ENCODE measurements around the gene TMEM115. TPM values are rescaled to one million over a fixed set of nuclear protein-coding genes. Genes with fewer than 3 reads are reported as not detected.

TMEM115 gene
- polyA plus RNA-seq, 3 donors = 38.7 to 50.1 (median 45.9) TPM

DNA sequence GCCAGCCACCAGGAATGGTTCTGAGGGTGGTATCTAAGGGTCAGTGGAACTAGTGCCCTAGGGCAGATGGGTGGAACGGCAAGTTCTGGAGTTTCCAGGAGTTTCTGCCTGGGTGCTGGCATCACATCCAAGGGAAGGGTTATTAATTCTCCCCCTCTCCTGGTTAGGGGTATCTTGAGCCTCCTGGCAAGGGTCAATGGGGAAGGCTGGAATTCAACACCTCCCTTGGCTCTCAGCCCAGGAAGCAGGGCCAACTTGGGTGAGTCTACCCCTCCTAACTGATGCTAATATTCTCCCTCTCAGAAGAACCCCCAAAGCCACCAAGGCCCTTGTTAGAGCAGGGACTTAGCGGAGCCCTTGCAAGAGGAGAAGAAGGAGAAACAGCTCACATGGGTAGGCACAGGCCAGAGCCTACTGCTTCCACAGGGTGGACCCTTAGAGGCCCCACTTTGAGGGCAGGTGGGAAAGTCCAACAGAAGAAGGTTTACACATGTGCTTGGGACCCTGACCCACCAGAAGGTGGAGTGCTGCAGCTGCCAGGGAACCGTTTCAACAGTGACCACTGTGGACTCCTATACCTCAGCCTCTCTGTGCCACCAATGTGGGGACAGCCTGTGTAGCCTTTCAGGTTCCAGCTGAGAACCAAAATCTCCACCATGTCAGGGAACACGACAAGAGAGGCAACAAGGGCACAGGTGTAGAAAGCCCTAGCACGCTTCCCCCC is 3.3 kb downstream of the TMEM115 start:
- DNase-seq = no peak

DNA sequence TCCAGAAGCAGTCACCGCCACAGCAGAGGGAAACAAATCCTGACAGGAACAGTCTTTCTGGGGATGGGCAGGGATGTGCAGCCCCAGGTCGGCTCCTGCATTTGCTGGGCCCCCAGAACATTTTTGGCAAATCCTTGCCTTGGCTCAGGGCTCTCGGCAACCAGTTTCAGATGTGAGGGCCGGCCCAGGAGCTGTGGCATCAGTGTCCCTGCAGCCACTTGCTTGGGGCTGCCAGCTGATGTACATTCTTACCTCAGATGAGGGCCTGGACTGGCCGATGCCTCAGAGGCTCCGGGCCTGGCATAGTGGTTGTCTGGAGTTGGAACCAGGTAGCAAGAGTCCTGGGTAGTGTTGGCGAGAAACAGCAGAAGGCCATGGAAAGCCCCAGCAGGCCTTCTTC is 4.5 kb downstream of the TMEM115 start:
- no peak for DNase-seq

DNA sequence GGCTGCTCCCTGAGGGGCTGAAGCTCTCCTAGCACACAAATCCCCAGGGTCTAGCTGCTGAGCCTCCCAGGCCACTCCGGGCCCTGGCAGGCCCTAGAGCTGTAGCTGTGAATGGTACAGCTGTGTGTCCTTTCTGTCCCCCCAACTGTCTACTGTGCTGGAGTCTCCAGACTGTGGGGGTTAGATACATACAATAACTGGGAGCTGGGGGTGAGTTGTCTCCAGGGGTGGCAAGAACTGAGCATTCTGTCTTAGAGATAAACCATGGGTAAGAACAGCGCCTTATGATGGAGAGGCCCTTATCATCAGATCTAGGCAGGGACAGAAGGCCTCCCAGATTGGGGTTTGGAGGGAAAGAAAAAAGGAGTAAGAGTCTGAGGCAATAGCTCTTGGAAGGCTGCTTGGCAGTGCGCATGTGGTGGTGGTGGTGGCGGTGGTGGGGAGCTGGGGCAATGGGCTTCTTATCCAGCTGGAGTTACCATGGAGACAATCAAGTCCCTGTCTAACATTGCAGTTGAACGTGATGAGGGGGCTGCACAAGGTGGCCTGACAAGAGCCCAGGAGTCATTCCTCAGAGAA is 5.0 kb downstream of the TMEM115 start:
- DNase-seq = no peak

DNA sequence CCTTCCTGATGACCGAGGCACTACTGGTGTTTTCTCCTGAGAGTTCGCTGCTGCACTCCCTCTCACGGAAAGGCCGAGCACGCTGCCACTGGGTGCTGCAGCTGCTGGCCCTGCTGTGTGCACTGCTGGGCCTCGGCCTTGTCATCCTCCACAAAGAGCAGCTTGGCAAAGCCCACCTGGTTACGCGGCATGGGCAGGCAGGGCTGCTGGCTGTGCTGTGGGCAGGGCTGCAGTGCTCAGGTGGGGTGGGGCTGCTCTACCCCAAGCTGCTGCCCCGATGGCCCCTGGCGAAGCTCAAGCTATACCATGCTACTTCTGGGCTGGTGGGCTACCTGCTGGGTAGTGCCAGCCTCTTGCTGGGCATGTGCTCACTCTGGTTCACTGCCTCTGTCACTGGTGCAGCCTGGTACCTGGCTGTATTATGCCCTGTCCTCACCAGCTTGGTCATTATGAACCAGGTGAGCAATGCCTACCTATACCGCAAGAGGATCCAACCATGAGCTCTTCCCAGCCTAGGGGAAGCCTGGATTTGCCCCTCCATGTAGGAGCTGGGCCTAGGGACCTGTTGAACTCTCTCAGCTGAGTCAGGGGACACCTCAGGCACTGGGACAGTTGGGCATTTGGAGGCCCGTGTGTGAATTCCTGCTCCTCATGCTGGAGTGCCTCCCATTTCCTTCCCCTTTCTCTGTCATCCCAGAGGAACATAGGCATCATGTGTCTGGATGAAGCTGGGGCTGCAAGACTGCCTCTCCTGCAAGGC is 5.9 kb downstream of the TMEM115 start:
- no peak for DNase-seq

DNA sequence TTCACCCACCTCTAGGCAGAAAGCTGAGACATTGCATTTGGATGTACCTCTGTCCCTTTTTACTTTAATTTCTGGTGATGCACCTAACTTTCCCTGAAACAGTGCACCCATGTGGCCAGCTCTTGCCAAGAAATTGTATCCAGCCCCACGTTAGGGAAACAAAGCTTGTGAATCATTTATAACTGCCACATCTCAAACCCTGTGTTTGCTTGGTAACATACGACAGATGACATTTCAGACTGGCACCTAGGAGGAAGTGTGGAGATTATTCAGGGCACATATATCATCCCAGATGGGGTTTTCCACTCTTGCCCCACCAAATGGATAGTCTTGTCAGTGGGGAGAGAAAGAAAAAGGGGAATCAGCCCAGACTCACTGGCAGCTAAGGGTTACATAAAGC is 6.5 kb downstream of the TMEM115 start:
- DNase-seq = no peak

DNA sequence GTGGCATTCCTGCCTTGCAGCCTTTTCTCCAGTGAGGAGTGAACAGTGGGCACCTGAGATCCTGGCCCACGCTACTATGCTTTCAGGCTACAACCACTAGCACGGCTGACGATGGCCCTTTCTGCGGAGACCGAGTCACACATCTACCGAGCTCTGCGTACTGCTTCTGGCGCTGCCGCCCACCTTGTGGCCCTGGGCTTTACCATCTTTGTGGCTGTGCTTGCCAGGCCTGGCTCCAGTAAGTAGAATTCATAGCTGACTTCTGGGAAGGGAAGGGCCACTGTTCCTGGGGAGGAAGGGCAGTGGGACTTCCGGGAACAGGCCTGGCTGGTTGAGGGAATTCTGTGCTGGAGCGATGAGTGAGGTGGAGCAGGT is 8.0 kb downstream of the TMEM115 start:
- DNase-seq = no peak

DNA sequence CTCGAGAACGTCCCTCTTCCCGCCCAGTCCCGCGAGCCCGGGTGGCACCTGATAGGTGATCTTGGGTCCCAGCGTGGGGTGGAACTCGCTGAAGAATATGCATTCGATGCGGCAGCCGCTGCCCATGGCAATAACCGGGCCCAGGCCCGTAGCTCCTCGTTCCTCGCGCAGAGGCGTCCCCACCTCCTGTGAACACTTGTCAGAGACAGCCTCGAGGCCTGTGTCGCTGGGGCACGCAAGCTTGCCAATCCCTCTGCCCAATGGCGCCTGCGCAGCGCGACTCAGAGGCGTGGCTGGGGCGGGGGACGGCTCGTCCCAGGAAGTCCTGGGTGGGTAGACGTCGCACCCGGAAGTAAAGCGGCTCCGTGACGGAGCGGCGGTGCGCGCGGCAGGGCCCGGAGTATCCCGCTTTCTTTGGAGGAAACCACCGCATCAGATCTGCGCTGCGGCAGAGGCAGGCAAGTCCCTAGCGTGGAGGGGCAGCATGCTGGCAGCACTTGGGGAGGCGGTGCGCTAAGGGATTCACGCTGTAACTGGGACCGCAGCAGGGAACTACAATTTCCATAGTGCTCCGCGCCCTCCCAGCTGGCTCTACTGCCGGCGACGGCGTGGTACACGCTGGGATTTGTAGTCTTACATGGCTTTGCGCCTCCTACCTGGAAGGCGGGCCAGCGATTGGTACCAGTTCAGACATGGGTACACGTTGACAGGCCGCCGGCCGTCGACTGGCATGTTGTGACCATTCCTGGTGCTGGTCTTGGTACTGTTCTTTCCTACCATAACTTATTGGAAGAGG is 8.6 kb downstream of the TMEM115 start, which contains the start of the genes CYB561D2 and NPRL2:
TSS of gene CYB561D2 (plus strand) at position 336 of the 796 bp plus-strand sequence. CDS start 572 bp downstream, outside the sequence.
TSS of gene NPRL2 (minus strand) at position 249 of the 796 bp plus-strand sequence. CDS start at position 126, 123 bp downstream.
- DNase-seq = peak; percentile 92

DNA sequence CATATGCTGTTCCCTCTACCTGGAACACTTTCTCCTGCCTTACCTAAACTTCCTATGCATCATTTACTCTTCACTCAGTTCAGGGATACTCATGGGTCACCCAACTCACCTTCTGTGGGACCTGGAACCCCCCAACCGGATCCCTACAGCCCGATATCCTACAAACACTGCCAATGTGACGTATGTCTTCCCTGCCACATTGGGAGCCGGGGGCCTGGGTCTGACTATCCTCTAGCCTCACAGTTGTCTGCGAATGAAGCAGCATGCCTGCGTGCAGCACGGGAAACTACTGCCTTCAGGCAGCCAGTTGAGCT is 9.2 kb downstream of the TMEM115 start:
- no peak for DNase-seq

DNA sequence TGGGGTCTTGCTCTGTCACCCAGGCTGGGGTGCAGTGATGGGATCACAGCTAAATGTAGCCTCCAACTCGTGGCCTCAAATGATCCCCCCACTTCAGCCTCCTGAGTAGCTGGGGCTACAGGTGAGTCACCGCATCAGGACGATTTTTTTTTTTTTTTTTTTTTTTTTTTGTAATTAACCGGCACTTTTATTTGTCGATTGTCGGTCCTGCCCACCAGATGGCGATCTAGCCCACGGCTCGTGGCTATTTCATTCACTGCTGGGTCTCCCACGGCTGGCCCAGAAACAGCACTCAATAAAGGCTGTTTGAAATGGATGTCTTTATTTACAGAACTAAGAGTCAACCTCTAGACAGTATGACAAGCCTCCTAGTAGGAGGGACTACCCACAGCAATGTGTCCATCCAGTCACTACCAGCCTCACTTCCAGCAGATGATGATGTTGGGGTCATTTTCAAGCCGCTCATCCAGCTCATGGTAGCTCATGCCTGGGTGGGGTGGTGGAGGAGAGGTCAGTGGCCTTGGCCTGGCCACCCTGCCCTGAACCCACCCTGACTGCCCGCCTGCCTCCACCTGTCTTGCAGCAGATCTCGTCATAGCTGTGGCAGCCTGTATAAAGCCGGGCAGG is 12.0 kb downstream of the TMEM115 start:
- DNase-seq = no peak

DNA sequence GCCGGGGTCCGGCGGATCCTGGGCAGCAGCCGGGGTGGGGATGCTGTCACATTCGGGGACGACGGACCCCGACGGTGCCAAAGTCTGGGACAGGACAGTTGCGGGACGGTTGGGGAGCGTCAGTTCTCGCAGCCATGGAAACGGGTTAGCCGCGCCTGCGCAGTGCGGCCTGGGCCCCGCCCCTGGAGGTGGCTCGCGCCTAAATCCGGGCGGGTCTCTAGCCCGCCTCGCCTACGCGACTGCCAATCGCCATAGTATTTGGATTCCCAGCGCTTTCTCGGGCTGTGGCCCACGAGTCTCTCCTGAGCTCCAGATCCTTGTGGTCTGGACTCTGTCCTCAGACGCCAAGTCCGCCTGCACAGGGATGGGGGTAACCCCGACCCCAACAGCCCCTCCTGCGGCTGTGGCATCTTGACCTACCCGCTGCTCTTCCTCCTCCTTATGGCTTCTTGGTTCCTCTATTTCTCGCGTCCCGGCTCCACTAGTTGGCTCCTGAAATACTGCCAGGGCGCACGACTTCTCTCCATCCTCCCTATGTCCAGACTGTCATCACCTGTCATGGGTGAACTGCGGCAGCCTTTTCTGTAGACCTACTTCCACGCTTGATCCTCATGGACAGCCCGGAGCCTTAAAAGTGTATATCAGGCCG is 13.6 kb downstream of the TMEM115 start, which contains the start of gene ZMYND10:
TSS of gene ZMYND10 (minus strand) at position 147 of the 649 bp plus-strand sequence. CDS start 153 bp downstream, outside the sequence.
- DNase-seq = no peak

DNA sequence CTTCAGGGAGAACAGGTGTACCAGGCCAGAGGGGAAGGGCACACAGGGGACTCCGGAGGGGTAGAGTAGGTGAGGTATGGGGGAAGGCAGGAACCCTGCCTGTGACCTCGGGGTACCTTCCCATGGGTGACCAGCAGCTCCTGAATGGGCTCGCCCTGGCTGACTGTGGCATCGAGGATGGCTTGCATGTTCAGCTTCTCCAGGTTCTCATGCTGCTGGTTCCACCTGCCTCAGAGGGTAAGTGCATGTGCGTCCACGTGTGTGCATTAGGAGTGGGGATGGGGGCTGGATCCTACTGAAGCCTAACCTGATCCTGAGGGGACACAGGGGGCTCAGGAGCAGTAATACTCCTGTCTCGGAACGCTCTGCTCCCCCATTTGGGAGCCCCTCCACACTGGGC is 14.3 kb downstream of the TMEM115 start:
- DNase-seq = no peak

DNA sequence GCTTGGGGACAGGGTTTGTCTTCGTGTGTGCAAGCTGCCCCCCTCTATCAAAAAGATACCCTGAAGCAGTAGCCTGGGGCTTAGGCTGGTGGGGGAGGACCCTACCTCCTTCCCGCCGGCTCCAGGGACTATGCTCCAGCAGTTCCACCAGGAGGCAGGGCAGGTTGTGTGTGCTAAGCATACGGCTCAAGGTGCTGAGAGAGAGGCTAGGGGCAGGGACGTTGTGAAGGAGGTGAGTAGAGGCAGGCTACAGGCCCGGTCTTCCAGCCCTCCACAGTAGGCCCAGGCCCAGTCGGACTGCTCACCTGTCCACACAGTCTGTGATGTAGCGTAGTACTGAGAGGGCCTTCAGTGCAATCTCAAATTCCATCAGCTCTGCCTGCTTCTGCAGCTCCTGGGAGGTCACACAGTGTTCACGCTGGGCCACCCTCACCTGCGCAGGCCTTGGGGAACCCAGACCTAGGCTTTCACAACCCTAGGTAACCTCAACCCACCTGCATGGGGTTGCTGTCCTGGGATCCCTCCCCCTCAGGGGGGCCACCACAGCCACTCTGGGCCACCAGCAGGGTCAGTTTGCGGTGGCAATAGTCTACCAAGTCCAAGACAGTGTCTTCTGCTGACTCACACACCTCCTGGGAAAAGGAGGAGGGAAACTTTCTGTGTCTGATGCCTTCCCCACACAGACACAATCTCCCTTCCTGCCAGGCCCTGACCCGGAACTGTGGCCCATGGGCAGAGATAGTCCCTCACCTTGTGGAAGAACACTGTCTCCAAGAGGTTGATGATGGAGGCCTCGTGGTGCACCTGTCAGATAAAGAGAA is 16.3 kb downstream of the TMEM115 start:
- DNase-seq = no peak

DNA sequence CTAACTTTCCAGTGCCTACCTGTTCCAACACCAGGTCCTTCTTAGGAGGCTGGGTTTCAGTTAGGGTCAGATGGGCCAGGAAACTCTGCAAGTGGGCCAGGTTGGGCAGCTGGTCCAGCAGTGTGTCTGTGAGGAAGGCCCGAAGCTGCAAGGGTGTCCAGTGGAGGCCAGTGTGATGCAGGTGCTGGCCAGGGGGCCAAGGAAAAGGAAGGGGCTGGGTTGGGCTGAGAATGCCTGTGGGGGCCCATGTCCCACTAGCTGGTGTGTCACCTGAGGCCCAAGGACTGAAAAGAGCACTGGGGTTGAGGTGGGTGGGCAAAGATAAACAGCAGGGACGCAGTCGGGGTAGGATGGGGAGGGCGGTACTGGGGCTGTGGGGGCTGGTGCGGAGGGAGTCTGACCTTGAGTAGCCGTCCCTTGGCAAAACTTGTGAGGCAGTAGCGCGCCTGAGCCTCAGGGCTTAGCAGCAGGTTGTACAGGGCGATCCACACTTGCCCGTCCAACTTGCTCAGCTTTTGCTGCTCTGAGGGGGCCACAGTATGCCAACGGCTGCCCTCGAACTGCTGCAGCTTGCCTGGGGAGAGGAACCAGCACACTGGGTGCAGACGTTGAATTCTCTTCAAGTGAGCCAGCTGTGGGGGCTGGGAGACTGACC is 17.2 kb downstream of the TMEM115 start:
- DNase-seq = no peak

DNA sequence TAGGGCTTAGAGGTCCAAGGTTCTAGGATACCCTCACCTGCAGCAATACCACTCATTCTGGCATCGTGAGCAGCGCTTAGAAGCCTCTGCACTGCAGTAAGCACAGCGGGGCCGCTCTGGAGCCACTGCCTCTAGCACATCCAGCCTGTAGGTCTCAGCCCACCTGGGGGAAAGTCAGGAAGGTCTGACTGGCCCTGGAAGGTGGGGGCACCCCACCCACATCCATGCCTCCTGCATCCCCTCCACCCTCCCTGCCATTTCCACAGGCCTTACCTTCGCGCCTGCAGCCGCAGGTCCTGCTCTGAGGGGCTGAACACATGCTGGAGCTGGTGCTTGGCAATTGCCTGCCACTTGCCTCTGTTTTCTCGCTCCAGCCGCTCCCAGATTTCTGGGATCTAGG is 17.8 kb downstream of the TMEM115 start:
- no peak for DNase-seq

DNA sequence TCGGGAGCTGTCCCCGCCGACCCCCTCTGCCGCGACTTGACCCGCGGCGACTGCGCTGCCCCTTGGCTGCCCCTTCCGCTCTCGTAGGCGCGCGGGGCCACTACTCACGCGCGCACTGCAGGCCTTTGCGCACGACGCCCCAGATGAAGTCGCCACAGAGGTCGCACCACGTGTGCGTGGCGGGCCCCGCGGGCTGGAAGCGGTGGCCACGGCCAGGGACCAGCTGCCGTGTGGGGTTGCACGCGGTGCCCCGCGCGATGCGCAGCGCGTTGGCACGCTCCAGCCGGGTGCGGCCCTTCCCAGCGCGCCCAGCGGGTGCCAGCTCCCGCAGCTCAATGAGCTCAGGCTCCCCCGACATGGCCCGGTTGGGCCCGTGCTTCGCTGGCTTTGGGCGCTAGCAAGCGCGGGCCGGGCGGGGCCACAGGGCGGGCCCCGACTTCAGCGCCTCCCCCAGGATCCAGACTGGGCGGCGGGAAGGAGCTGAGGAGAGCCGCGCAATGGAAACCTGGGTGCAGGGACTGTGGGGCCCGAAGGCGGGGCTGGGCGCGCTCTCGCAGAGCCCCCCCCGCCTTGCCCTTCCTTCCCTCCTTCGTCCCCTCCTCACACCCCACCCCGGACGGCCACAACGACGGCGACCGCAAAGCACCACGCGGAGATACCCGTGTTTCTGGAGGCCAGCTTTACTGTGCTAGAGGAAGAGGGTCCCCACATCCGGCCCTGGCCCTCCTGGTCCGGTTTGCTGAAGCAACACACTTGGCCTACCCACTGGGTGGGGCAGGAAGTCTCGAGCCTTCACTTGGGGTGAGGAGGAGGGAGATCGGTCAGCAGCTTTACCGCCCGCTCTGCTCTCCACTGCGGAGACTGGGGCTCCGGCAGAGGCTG is 18.6 kb downstream of the TMEM115 start, which contains the start of gene RASSF1:
TSS of gene RASSF1 (minus strand) at position 389 of the 882 bp plus-strand sequence. CDS start at position 358, 31 bp downstream.
- DNase-seq = peak; percentile 42

DNA sequence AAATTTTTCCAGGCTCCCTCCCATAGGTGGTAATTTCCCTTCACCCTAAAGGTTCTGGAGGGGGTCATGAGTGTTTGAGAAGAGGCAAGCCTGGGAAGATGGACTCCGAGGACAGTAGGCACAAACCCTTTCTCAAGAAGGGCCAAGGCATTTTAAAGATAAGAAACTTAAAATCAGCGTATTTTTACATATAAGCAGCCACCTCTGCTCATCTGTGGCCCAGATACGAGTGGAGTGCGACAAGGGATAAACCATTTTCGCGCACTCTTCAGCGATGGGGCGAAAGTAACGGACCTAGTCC is 19.2 kb downstream of the TMEM115 start:
- no peak for DNase-seq

DNA sequence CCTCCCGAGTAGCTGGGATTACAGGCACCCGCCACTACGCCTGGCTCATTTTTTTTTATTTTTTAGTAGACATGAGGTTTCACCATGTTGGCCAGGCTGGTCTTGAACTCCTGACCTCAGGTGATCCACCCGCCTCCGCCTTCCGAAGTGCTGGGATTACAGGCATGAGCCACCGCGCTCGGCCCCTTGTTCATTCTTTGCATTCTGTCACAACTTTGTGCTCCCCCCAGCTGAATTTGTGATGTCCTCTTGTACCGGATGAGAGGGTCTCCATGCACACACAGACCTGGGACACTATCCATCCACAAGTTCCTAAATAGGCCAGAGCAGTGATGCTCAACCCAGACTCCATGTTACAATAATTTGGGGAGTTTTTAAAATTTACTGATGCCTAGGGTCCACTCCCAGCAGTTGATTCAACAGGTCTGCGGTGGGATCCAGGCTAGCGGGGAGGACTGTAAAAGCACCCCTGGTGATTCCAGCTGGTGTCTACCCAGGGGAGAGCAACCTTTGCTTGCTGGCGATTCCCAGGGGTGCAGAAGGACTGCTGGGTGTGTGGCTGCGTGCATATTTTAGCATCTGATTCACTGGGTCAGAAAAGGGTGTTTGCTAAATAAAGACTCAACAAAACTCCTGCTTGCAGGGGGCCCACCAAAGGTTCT is 19.7 kb downstream of the TMEM115 start:
- no peak for DNase-seq

DNA sequence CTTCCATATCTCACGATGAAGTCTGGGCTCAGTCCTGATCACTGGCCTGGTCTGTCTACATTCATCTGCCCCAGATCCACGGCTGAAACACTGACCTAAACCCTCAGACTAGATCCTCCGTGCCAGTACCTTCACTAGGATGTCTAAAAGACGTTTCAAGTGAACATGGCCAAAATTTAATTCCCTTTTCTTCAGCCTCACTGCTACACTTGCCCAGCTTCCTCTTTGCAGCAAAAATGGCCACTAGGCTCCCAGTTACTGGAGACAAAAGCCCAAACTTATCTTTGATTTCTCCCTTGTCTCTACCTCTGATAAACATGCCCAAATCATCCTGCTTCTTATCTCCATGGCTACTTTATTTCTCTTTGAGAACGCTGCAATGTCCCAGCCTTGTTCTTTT is 20.4 kb downstream of the TMEM115 start:
- DNase-seq = no peak
